ENCODE results near the gene APELA.

DNA sequence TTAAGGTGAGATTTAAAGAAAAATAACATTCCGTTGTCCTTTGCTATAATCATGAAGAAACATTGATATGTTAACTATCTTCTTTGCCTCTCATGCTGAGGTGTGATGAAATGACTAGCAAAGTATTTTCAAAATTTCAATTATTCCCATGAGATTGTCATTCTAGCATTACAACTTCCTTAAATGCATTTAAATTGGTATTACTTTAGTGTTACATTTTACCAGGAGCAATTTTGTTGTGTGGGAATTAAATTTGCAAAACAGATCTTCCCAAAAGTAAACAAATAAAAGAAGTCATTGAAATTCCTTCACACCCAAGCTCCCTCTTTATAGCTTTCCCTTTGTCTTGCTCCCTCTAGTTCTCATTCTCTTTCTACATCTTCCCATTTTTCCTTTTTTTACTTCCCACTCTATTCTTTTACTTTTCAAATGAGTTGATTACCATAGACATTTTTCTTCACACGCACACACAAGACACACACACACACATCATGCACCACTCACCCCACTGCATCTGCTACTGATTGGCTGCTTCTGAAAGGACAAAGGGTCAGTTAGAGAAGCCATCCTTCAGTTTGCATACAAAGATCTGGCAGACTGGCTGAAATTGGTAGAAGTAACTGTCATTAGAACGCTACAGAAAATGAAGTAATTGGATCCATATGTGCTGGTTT lies 10.0 kb upstream of the APELA start:
- no peak for TF ChIP-seq CTCF (IDR thresholded peaks at IDR 0.05)
- TF ChIP-seq EZH2 (IDR thresholded peaks at IDR 0.05; ENCODE audit: borderline replicate concordance, insufficient read depth, low read depth, low read length, poor library complexity, severe bottlenecking) = no peak
